ENCODE data around the gene TPSG1.
"Not testable (repeated sequence)": the region's sequence is repeated elsewhere in the genome, so short reads cannot be mapped to it uniquely, and the experiment has no call there.

DNA sequence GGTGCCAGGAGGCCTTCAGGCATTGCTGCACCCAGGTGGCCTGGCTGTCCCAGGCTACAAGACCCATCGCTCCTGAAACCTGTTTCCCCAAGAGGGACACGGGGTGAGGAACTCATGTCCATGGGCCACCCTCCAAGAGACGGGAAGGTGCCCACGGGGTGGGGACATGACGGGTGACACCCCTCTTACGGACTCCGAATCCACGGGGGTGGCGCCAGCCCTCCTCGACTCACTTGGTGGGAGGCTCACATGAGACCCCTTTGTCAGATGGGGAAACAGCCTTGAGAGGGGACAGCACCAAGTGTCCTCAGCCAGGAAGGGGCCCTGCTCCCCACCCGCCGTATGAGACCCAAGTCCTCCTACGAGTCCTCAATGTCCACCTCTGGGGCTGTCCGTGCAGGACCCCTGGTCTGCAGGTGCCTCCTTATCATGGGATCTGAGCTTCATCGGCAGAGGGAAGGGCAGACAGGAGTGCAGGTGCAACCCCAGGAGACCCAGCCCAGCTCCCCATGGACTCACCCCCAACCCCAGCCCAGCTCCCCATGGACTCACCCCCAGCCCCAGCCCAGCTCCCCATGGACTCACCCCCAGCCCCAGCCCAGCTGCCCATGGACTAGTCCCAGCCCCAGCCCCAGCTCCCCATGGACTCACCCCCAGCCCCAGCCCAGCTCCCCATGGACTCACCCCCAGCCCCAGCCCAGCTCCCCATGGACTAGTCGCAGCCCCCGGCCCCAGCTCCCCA lies 5.6 kb upstream of the TPSG1 start:
- not testable (repeated sequence) for TF ChIP-seq ZFX (IDR thresholded peaks at IDR 0.05); CTCF (conservative IDR thresholded peaks at IDR 0.05)
